ENCODE results near the gene LINC00237. TPM values are rescaled to one million over a fixed set of nuclear protein-coding genes. Genes with fewer than 3 reads are reported as not detected.
A peak's percentile ranks its signal among the peaks of the same experiment; 100 is the strongest.

The LINC00237 gene
- total and polyA plus RNA-seq, 2 of the 8 experiments (the other 6 are each of a cell fraction or from before 2014, with no cell fraction given): 0.28 to 1.4 TPM

DNA sequence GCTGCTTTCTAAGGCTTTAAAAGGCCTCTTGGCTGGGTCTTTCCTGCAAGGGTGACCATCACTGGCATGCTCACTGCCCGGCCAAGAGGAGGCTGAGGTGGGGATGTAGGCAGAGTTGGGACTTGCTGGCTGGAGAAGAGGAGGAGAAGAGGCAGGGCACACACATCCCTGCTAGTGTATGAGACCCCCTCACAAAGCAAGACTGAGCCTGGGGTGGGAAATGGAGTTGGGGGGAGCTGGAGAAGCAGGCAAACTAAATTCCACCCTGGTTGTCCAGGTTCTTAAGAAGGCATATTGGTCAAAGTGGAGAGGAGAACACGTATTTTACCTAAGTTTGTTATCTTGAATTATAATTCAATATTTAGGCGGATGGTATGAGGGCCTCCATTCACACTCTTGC is 18.0 kb upstream of the LINC00237 start:
- Histone ChIP-seq H3K27ac (ENCODE audit: low read depth, low read length) (no peak overlapping the region), H3K4ac (replicated peaks; ENCODE audit: insufficient read length, low read depth, low read length) (no peak overlapping the region), H4K91ac (replicated peaks; ENCODE audit: insufficient read length, low read length) (no peak overlapping the region), H3K23me2 (ENCODE audit: low read depth, low read length) (peaks cover 6% of the 10 kb centered on the region), H2BK120ac (replicated peaks; ENCODE audit: low read depth, low read length) (no peak overlapping the region), H3K27me3 (replicated peaks in 1 of 4; ENCODE audit: control insufficient read depth in 3 of 4, extremely low read depth in 1 of 4, insufficient read depth in 3 of 4, low read length in 3 of 4) (no peaks in the 10 kb centered on the region), H3K4me1 (replicated peaks in 1 of 4; ENCODE audit: control insufficient read depth in 3 of 4, insufficient read depth in 4 of 4, low read length in 3 of 4) (peaks cover 0 to 7% (median 3%) of the 10 kb centered on the region in 4 experiments; a peak in 4 of 7 replicates), H3K23ac (ENCODE audit: insufficient read length) (no peak overlapping the region), H3K4me2 (ENCODE audit: insufficient read depth in 1 of 2, low read depth in 2 of 2, low read length in 2 of 2) (no peak overlapping the region), H4K5ac (ENCODE audit: insufficient read length, low read depth, low read length) (no peak overlapping the region), H2AFZ (ENCODE audit: low read length) (no peak overlapping the region), H3K18ac (ENCODE audit: extremely low read depth, low read length) (no peak overlapping the region), H3K79me1 (ENCODE audit: low read depth, low read length) (no peaks in the 10 kb centered on the region), H4K20me1 (replicated peaks in 1 of 2; ENCODE audit: control insufficient read depth in 1 of 2, insufficient read depth in 2 of 2, low read length in 2 of 2) (no peaks in the 10 kb centered on the region), H2BK5ac (ENCODE audit: low read depth, low read length) (no peak overlapping the region), H3K56ac (replicated peaks; ENCODE audit: insufficient read length, low read depth, low read length) (no peak overlapping the region), H3K14ac (ENCODE audit: insufficient read length) (no peak overlapping the region), H2AK5ac (ENCODE audit: low read depth, low read length) (no peak overlapping the region), H3K79me2 (ENCODE audit: control insufficient read depth in 1 of 2, insufficient read depth in 2 of 2, low read length in 2 of 2) (peaks cover 0 to 27% of the 10 kb centered on the region in 2 experiments; a peak in 2 of 4 replicates), H2BK15ac (ENCODE audit: low read length) (peak overlapping the region; percentile 53; the same call in 1 of the 2 replicates), H3K36me3 (ENCODE audit: control insufficient read depth in 2 of 4, insufficient read depth in 4 of 4, low read length in 3 of 4) (no peaks in the 10 kb centered on the region), H2BK20ac (ENCODE audit: low read length) (no peak overlapping the region), H4K8ac (ENCODE audit: extremely low read depth, insufficient read depth, low read length) (no peak overlapping the region), H2BK12ac (ENCODE audit: low read depth, low read length) (0 out of 2 replicates have a peak overlapping the region, but pooled peaks have one; percentile 82), H3K4me3 (ENCODE audit: extremely low read depth in 1 of 4, insufficient read depth in 2 of 4, low read depth in 3 of 4, low read length in 4 of 4) (no peak overlapping the region), H3K9ac (replicated peaks in 1 of 4; ENCODE audit: extremely low read depth in 1 of 4, low read depth in 3 of 4, low read length in 3 of 4) (no peak overlapping the region), H3K9me3 (ENCODE audit: insufficient read depth in 2 of 2, low read depth in 1 of 2, low read length in 1 of 2) (peaks cover 0 to 3% of the 10 kb centered on the region in 2 experiments; a peak in 1 of 4 replicates)
- TF ChIP-seq POU5F1 (IDR thresholded peaks at IDR 0.05; ENCODE audit: low read depth, low read length) (no peak), EZH2 (IDR thresholded peaks at IDR 0.05; ENCODE audit: low read depth, low read length, severe bottlenecking) (no peak), JUND (IDR thresholded peaks at IDR 0.05; ENCODE audit: low read length) (no peak), TBP (IDR thresholded peaks at IDR 0.05; ENCODE audit: low read depth, low read length) (no peak), SIX5 (IDR thresholded peaks at IDR 0.05; ENCODE audit: low read depth, low read length) (no peak), EGR1 (IDR thresholded peaks at IDR 0.05; ENCODE audit: borderline replicate concordance, low read depth, low read length) (no peak), CEBPB (IDR thresholded peaks at IDR 0.05; ENCODE audit: low read depth, low read length) (no peak), CTBP2 (IDR thresholded peaks at IDR 0.05; ENCODE audit: borderline replicate concordance, insufficient read depth, insufficient read length, low read length) (no peak)
- ChIA-PET POLR2A (ENCODE audit: partially characterized antibody) (interaction anchor here (2.7 kb wide), 1 partner anchor 68 kb away, joined by 10 read pairs; no protein-coding TSS in a partner anchor), CTCF (ENCODE audit: partially characterized antibody) (interaction anchor here (1.4 kb wide), 1 partner anchor 264 kb away, joined by 3 read pairs; no protein-coding TSS in a partner anchor)
- WGBS, 2 experiments (ENCODE audit: extremely low coverage in 1 of 2, insufficient coverage in 1 of 2, insufficient read length in 1 of 2, insufficient replicate concordance in 2 of 2, low coverage in 1 of 2, low lambda C conversion rate in 2 of 2, missing lambda C conversion rate in 1 of 2): 96% methylated on average over 3 of the region's 3 CpGs; no CpG with 5 or more reads in 1 of the 2 experiments
- peak in 1 of 2 experiments; percentile 30 for DNase-seq (ENCODE audit: low read depth in 1 of 2, low spot score in 2 of 2)
- FAIRE-seq: no peak
